ENCODE measurements around the gene PLA2G4A.

The PLA2G4A gene

DNA sequence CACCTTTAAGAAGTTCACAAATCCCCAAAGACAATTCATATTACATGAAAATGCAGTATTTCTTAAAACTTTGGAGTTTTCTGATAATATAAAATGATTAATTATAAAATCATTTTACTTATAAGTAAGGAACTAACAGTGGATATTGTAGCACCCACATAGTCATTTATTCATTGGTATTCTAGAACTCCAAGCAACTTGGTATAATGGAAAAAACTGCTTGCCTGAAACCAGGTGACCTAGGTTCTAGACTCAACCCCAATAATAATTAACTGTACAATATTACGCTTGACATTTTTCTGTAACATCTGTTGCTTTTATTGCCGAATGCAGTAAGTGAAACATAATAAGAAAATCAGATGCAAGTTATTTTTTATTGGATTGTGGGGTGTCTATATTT lies 2.4 kb downstream of the PLA2G4A start:
- H3K4me2 ChIP-seq (ENCODE audit: low read depth, low read length, poor library complexity, severe bottlenecking): no peak overlapping the region
- no peak overlapping the region for H3K4me3 ChIP-seq (ENCODE audit: low read length, poor library complexity, severe bottlenecking)
- no peaks in the 10 kb centered on the region for H3K36me3 ChIP-seq (ENCODE audit: insufficient read depth, low read length)
- H3K27me3 ChIP-seq (ENCODE audit: insufficient read depth, low read length, poor library complexity, severe bottlenecking): no peaks in the 10 kb centered on the region
- no peaks in the 10 kb centered on the region for H3K9me2 ChIP-seq (replicated peaks; ENCODE audit: low read depth, low read length)
- H3K9me3 ChIP-seq (ENCODE audit: insufficient read depth, low read depth, low read length): no peaks in the 10 kb centered on the region
- H3K9ac ChIP-seq (ENCODE audit: low read depth, low read length, poor library complexity, severe bottlenecking): no peak overlapping the region
- H3F3A ChIP-seq (ENCODE audit: low read depth): no peaks in the 10 kb centered on the region
- H4K20me1 ChIP-seq (ENCODE audit: insufficient read depth, low read length, poor library complexity, severe bottlenecking): no peaks in the 10 kb centered on the region
- H3K4me1 ChIP-seq (ENCODE audit: insufficient read depth, low read length, poor library complexity, severe bottlenecking): no peaks in the 10 kb centered on the region
- TF ChIP-seq EZH2phosphoT487 (IDR thresholded peaks at IDR 0.05; ENCODE audit: borderline replicate concordance): no peak
- TF ChIP-seq, protein P1, sequence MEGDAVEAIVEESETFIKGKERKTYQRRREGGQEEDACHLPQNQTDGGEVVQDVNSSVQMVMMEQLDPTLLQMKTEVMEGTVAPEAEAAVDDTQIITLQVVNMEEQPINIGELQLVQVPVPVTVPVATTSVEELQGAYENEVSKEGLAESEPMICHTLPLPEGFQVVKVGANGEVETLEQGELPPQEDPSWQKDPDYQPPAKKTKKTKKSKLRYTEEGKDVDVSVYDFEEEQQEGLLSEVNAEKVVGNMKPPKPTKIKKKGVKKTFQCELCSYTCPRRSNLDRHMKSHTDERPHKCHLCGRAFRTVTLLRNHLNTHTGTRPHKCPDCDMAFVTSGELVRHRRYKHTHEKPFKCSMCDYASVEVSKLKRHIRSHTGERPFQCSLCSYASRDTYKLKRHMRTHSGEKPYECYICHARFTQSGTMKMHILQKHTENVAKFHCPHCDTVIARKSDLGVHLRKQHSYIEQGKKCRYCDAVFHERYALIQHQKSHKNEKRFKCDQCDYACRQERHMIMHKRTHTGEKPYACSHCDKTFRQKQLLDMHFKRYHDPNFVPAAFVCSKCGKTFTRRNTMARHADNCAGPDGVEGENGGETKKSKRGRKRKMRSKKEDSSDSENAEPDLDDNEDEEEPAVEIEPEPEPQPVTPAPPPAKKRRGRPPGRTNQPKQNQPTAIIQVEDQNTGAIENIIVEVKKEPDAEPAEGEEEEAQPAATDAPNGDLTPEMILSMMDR (conservative IDR thresholded peaks at IDR 0.05; ENCODE audit: low read length): no peak
- H2AFZ ChIP-seq (ENCODE audit: low read length): no peak overlapping the region
- no peaks in the 10 kb centered on the region for H3K79me2 ChIP-seq (ENCODE audit: insufficient read depth, low read length)

DNA sequence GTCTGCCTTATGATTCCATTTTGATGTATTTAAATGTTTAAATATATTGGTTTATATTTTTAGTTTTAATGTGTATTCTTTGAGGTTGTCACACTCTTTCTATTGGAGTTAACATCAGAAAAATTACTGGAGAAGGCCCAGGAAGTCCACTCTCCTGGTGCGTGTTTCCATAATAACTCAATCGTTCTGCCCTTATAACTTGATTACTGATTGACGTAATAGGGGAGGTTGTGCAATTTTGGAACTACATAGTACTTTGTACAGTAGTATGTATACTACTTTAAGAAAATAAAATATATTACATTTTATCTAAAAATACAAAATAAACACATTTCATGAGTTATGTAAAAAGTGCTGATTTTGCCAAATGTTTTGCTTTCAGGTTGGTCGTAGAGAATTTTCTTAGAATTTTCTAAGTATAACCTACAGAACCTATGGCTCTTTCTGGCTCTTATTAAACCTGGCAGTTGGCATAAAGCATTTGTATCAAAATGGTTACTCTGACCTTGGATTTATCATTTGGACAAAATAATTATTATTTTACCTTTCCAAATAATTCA lies 5.7 kb downstream of the PLA2G4A start:
- H3K36me3 ChIP-seq (ENCODE audit: insufficient read depth, low read length): no peaks in the 10 kb centered on the region
- H3K27me3 ChIP-seq (ENCODE audit: insufficient read depth, low read length, poor library complexity, severe bottlenecking): no peaks in the 10 kb centered on the region
- H3K4me3 ChIP-seq (ENCODE audit: low read length, poor library complexity, severe bottlenecking): no peak overlapping the region
- no peak for TF ChIP-seq EZH2phosphoT487 (IDR thresholded peaks at IDR 0.05; ENCODE audit: borderline replicate concordance)
- TF ChIP-seq, protein P1 (conservative IDR thresholded peaks at IDR 0.05; ENCODE audit: low read length): no peak
- H4K20me1 ChIP-seq (ENCODE audit: insufficient read depth, low read length, poor library complexity, severe bottlenecking): no peaks in the 10 kb centered on the region
- H3K9me2 ChIP-seq (replicated peaks; ENCODE audit: low read depth, low read length): no peaks in the 10 kb centered on the region
- H2AFZ ChIP-seq (ENCODE audit: low read length): no peak overlapping the region
- H3F3A ChIP-seq (ENCODE audit: low read depth): no peaks in the 10 kb centered on the region
- peaks cover 11% of the 10 kb centered on the region for H3K4me1 ChIP-seq (ENCODE audit: insufficient read depth, low read length, poor library complexity, severe bottlenecking)
- H3K79me2 ChIP-seq (ENCODE audit: insufficient read depth, low read length): no peaks in the 10 kb centered on the region
- H3K9ac ChIP-seq (ENCODE audit: low read depth, low read length, poor library complexity, severe bottlenecking): no peak overlapping the region
- no peaks in the 10 kb centered on the region for H3K9me3 ChIP-seq (ENCODE audit: insufficient read depth, low read depth, low read length)
- no peak overlapping the region for H3K4me2 ChIP-seq (ENCODE audit: low read depth, low read length, poor library complexity, severe bottlenecking)

DNA sequence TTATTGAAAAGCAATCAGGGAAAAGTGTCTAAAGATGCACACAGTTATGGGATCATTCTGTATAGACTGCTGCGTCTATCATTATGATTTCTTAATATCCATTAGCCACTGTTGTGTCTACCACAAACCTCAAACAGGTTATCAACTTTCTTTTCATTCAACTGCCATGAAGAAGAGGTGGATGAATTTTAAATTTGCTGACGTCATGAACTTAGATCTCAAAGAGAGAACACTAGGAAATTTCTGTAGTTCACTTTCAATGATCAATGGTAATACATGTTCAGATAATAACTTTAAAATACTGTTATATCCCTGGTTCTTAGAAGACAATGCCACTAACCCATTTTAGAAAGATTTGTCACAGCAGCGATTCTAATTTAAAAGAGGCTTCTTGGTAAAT lies 6.7 kb downstream of the PLA2G4A start:
- H3F3A ChIP-seq (ENCODE audit: low read depth): no peaks in the 10 kb centered on the region
- no peak overlapping the region for H3K4me2 ChIP-seq (ENCODE audit: low read depth, low read length, poor library complexity, severe bottlenecking)
- H4K20me1 ChIP-seq (ENCODE audit: insufficient read depth, low read length, poor library complexity, severe bottlenecking): no peaks in the 10 kb centered on the region
- H3K4me1 ChIP-seq (ENCODE audit: insufficient read depth, low read length, poor library complexity, severe bottlenecking): peaks cover 11% of the 10 kb centered on the region
- no peaks in the 10 kb centered on the region for H3K27me3 ChIP-seq (ENCODE audit: insufficient read depth, low read length, poor library complexity, severe bottlenecking)
- no peak overlapping the region for H3K9ac ChIP-seq (ENCODE audit: low read depth, low read length, poor library complexity, severe bottlenecking)
- TF ChIP-seq, protein P1 (conservative IDR thresholded peaks at IDR 0.05; ENCODE audit: low read length): no peak
- TF ChIP-seq EZH2phosphoT487 (IDR thresholded peaks at IDR 0.05; ENCODE audit: borderline replicate concordance): no peak
- no peaks in the 10 kb centered on the region for H3K9me2 ChIP-seq (replicated peaks; ENCODE audit: low read depth, low read length)
- H2AFZ ChIP-seq (ENCODE audit: low read length): no peak overlapping the region
- no peaks in the 10 kb centered on the region for H3K79me2 ChIP-seq (ENCODE audit: insufficient read depth, low read length)
- no peaks in the 10 kb centered on the region for H3K9me3 ChIP-seq (ENCODE audit: insufficient read depth, low read depth, low read length)
- H3K36me3 ChIP-seq (ENCODE audit: insufficient read depth, low read length): no peaks in the 10 kb centered on the region
- H3K4me3 ChIP-seq (ENCODE audit: low read length, poor library complexity, severe bottlenecking): no peak overlapping the region

Measured in Loucy (cell line).